GM18867 (cell line): ENCODE data around the gene URAD.
"Not testable (repeated sequence)": the region's sequence is repeated elsewhere in the genome, so short reads cannot be mapped to it uniquely, and the experiment has no call there.

Experiments used
- ATAC-seq: cut with Tn5 transposase; IDR thresholded peaks from one replicate; pipeline ENCODE4 v1.9.1; 2021; ENCODE audit warnings: mild to moderate bottlenecking, moderate library complexity; ENCODE audit not compliant: unreplicated experiment

The URAD gene

DNA sequence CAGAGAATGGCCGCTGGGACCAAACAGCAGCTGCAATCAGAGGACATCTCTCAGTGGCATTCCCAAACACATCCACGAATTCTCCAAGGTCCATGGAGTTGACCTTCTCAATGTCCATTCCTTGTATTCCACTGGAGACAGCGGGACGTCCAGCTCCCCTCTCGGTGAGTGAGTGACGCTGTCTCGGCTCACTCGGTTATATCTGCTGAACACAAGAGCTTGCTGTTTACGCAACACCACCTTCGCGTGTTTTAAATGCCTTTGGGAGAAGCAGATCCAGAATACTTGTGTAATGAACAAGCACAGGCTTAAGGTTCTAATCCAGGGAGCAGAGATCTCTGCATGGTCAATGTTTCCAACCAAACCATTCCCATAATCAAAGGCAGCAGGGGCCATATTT is at the start of gene URAD:
TSS of gene URAD (minus strand) at position 174 of the 400 bp plus-strand sequence. CDS start at position 118, 56 bp downstream.
- no peak for ATAC-seq

DNA sequence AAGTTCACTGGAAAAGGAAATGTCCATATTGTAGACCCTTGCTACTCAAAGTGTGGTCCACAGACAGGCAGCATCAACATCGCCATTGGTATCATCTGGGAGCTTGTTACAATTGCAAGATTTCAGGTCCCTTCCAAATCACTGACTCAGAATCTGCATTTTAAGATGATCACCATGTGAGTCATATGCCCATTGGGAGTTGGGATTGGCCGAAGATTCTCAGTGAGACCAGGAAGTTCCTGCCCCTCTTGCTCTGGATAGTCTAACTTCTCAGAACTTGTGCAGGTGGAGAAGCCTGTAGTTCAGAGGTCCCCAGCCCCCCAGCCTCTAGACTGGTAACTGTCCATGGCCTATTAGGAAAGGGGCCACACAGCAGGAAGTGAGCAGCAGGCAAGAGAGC is 48.9 kb upstream of the URAD start:
- ATAC-seq, result no peak

GRCh38 chr13:28035146-28035782 is 46.8 kb upstream of the URAD start:
- ATAC-seq, result no peak

DNA sequence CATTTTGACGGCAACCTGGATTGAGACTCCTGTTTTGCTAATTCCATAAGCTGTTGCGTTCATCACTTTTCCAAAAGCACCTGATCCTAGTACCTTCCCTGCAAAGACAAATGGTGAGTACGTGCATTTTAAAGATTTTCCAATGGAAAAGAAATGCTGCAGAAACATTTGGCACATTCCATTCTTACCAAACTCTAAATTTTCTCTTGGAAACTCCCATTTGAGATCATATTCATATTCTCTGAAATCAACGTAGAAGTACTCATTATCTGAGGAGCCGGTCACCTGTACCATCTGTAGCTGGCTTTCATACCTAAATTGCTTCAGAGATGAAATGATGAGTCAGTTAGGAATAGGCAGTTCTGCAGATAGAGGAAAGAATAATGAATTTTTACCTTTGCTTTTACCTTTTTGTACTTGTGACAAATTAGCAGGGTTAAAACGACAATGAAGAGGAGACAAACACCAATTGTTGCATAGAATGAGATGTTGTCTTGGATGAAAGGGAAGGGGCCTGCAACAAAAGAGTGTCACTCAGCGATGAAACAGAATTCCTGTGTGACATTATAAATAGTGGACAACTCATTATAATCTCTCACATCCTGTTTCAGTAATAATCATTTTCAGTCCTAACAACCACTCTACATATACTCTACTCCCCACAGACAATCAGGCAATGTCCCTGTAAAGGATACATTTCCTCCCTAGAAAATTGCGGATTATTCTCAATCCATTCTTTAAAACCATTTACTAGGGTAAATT is 45.6 kb upstream of the URAD start:
- ATAC-seq, result no peak

DNA sequence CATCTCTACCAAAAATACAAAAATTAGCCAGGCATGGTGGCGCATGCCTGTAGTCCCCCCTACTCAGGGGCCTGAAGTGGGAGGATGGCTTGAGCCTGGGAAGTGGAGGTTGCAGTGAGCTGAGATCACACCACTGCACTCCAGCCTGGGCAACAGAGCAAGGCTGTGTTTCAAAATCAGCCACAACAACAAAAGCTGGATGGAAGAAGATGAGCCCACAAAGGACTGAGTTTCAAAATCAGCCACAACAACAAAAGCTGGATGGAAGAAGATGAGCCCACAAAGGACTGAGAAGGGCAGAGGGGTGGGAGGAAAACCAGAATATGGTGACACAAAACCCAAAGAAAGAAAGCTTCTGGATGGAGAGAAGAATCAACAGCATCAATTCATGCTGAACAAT is 43.9 kb upstream of the URAD start:
- not testable (repeated sequence) for ATAC-seq

DNA sequence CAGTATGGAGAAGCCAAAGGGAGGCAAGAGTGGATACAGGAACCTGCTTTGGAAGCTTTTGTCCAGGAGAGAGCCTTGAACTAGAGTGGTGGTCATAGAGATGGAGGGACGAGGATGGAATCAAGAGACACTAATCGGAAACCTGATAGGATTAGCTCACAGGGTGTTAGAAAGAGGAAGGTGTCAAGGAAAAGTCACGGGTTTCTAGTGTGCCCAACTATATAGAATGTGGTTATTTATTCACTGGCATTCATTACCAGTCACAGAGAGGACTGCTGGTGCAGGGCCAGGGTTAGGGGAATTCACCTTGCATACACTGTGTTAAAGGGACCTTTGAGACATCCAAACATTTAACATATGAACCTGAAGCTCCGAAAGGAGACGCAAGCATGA is 43.4 kb upstream of the URAD start:
- ATAC-seq, result no peak

DNA sequence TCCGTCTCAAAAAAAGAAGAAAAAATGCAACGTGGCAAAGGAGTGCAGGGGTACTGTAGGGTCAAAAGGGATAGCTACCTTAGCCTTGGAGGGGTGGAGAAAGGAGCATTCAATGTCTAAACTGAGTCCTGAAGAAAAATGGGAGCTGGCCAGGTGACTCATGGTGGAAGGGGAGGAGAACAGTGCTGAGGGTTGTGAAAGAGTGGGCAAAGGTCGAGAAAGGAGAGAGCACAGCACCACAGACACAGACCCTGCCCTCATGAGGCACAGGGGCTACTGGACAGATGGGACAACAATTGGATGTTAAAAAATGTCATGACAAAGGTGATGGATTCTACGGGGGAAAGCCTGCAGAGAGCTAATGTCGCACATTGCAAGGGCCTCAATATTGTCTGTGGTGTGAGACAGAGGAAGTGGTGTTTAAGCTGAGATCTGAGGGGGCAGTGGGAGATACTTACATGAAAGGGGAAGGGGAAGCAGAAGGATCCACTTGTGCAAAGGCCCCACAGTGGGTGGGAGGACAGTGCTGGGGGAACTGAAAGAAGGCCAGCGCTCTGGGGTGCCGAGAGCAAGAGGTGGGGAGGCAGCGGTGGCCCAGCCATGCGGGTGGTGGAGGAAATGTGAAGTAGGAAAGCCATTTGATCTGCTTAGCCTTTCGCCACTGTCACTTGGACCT is 42.9 kb upstream of the URAD start:
- ATAC-seq, result no peak

DNA sequence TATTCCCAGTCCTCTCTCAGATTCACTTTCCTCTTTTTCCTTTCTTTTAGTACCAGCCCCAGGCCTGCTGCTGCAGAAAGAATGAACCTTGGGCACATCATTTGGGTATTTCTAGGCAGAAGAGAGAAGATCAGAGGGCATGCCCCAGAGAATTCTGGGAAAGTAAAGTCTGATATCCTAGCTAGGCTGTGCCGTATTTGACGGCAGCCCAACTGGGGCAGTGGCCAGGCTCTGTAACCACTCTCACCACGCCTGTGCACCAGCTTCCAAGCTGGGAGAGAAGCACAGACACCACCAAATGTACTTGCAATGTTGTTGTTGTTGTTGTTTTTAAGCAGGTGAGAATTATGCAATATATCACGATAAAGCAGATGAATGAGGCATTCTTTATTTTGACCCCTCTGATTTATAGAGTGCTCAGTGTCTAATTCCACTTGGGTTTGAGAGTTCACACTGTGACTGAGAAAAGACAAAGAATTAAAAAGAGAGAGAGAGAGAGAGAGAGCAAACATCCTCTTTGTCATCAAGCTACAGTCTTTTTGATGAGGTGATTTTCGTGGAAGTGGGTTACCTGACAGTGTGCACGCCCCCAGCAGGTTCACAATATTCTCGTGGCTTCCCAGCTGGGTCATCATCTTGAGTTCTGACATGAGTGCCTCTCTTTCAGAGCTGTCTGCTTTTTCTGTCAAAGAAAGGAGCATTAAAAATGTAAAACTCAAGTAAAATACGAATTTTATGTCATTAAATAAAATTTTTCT is 39.3 kb upstream of the URAD start:
- ATAC-seq, result no peak

- no peak for ATAC-seq
Measured at GRCh38 chr13:28027071-28027470, 38.6 kb upstream of the URAD start.

- no peak for ATAC-seq
Measured at GRCh38 chr13:28026508-28026907, 38.0 kb upstream of the URAD start.

DNA sequence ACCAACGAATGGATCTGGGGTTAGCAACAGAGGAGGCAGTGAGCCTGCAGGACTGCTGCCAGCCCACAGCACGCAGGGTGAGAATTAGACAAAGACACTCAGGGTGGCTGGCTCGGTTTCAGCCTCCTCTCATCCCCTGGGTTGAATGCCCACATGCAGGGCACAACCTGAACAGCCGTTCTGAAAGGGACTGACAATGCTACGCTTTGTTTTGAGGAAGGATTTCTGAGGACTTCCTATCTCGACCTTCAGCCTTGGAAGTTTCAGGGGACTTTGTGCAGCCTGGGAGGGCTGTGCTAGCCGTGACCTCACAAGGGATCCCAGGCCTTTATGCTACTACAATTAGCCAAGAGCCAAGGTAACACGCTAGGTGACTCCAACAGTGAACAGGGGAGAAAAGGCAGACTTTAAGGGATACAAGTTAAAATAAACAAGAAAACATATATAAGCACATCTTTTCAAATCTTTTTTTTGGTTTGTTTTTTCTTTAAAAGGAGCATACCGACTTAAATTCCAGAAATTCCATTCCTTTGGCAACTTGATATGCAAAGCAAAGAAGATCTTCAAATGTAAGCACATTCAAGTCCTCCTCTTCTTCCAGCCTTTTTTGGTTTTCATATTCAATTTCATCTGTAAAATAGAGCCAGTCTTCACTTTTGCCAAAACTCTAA is 34.5 kb upstream of the URAD start:
- ATAC-seq, result no peak

- ATAC-seq, result no peak
Measured at GRCh38 chr13:28014301-28014700, 25.8 kb upstream of the URAD start.

DNA sequence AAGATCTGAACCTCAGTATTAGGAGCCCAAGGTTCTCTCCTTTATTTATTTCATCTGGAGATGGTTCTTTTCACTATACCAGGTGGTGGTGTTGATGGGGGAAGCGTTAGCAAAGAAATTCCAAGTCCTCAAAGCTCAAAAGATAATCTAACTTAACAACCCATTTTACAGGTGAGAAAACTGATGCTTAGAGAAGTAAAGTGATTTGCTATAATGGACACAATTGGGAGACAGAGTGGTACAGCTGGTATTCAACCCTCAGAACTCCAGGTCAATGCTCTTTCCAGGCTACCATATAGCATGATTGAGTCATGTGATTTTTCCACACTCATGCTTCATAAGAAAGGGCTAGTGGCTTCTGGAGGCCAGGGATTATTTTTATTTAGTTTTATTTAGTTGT is 25.0 kb upstream of the URAD start:
- no peak for ATAC-seq

- peak; percentile 85 for ATAC-seq
Measured at GRCh38 chr13:28012896-28013295, 24.4 kb upstream of the URAD start.

GRCh38 chr13:28012383-28012782 is 23.9 kb upstream of the URAD start:
- peak; percentile 4 for ATAC-seq

DNA sequence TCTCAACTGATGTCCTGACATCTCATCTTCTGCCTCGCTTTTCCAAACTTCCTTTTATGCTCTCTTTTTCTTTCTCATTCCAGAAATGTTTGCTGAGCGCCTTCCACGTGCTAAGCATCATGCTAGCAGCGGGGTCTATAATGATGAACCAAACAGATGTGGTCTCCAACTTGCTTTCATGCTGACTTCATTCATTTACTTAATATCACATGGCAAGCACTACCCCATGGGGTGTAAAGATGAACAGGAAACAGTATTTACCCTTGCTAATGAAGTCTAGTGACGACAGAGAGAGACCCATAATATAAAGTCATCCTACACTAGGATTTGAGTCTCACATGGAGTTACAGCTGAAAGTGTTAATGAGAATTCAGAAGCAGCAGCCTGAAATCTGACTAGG is 21.6 kb upstream of the URAD start:
- no peak for ATAC-seq

- ATAC-seq, result not testable (repeated sequence)
Measured at GRCh38 chr13:28005016-28005415, 16.5 kb upstream of the URAD start.

DNA sequence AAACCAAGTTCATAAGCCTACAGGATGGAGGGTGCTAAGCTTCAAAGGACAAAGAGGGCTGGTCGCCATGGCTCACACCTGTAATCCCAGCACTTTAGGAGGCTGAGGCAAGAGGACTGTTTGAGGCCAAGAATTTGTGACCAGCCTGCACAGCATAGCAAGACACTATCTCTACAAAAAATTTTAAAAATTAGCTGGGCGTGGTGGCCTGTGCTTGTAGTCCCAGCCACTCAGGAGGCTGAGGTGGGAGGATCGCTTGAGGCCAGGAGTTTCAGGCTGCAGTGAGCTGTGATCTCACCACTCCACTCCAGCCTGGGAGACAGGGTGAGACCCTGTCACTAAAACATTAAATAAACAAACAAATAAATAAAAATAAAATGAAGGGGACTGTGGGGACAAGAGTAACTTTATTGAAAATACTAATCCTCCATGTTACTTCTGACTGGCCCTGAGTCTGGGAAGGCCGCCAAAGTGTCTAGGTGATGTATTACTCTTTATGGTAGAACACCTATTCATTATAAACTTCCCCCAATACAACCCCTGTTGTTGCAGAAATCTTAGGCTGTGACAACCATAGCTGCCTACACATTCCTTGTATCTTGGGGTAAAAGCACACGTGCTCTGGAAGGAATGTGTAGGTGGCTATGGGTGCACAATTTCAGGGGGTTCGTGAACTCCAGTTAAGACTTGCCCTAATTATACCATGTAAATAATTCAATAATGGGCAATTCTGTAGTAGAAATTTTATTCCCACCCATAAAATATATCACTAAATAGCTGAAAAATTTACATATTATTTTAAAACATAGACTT is 14.6 kb upstream of the URAD start:
- ATAC-seq, result no peak

GRCh38 chr13:28001837-28002473 is 13.5 kb upstream of the URAD start:
- no peak for ATAC-seq
